ENCODE measurements around the gene PI4KB.

The PI4KB gene

DNA sequence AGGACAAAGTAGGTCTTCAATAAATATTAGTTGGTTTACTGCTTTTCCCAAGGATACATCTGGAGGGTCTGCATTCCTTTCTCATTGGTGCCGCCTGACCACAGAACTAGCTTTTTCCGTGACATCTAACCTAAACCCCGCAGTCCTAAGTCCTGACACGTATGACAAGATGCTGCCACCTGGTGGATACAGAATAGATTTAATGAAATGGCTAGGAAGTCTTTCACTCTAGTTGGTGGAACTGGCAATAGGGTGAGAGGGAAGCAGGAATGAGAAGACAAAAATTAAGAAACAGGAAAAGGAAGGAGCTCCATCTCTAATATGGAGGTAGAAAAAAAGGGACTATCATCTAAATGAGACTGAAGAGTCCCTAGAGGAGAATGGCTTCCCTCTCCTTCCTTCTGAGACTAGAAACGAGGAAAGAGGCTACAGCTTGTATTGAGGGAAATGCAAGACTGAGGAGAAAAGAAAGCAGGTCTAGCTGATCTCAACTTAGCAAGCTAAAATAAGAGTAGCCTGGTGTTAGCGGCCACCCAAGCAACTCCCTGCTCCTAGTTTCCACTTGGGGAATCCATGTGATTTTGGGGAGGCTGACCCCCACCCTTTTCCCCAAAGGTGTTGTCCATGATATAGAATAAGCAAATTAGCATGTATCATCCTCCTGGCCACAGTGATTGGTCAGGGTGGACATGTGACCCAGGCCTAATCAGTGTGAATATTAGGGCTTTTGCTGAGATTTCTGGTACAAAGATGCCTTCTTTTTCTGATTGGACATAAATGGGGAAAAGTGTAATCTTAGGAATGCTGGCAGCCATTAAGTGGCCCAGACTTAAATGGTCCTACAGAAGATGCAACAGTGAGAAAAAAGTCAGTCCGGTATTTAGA, 13.9 kb upstream of the PI4KB start:
- no peaks in the 10 kb centered on the region for H3K9me3 ChIP-seq (ENCODE audit: severe bottlenecking)
- H3K27me3 ChIP-seq (ENCODE audit: insufficient read depth, poor library complexity, severe bottlenecking), result no peaks in the 10 kb centered on the region
- DNase-seq (ENCODE audit: low spot score) (no peak), ATAC-seq (ENCODE audit: low read depth) (peak; percentile 82)
- H3K36me3 ChIP-seq (ENCODE audit: low read depth), result peaks cover 32% of the 10 kb centered on the region
- TF ChIP-seq, protein P1, sequence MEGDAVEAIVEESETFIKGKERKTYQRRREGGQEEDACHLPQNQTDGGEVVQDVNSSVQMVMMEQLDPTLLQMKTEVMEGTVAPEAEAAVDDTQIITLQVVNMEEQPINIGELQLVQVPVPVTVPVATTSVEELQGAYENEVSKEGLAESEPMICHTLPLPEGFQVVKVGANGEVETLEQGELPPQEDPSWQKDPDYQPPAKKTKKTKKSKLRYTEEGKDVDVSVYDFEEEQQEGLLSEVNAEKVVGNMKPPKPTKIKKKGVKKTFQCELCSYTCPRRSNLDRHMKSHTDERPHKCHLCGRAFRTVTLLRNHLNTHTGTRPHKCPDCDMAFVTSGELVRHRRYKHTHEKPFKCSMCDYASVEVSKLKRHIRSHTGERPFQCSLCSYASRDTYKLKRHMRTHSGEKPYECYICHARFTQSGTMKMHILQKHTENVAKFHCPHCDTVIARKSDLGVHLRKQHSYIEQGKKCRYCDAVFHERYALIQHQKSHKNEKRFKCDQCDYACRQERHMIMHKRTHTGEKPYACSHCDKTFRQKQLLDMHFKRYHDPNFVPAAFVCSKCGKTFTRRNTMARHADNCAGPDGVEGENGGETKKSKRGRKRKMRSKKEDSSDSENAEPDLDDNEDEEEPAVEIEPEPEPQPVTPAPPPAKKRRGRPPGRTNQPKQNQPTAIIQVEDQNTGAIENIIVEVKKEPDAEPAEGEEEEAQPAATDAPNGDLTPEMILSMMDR (IDR thresholded peaks at IDR 0.05; ENCODE audit: poor library complexity, severe bottlenecking), result peak; percentile 85
- H3K4me3 ChIP-seq (ENCODE audit: severe bottlenecking), result no peak overlapping the region
- no peaks in the 10 kb centered on the region for H3K4me1 ChIP-seq (ENCODE audit: insufficient read depth, poor library complexity, severe bottlenecking)
- H3K27ac ChIP-seq (ENCODE audit: poor library complexity, severe bottlenecking), result no peak overlapping the region

DNA sequence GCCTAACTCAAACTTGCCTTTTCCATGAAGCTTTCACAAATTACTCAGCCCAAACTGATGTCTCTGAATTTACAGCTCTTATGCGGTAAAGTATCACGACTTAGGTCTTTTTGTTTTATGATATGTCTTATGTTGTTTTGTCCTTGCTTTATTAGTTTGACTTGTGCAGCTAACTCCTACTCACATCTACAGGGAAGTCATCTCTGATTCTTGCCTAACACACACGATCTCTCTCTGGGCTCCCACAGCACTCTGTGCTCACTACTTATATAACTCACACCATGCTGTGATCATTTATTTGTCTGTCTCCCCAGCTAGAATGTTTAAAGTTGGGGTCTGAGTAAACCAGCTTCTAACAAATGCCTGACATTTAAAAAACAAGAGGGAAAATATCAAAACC, 9.3 kb upstream of the PI4KB start:
- TF ChIP-seq, protein P1 (IDR thresholded peaks at IDR 0.05; ENCODE audit: poor library complexity, severe bottlenecking), result no peak
- Histone ChIP-seq H3K27ac (ENCODE audit: poor library complexity, severe bottlenecking) (no peak overlapping the region), H3K4me3 (ENCODE audit: severe bottlenecking) (no peak overlapping the region), H3K4me1 (ENCODE audit: insufficient read depth, poor library complexity, severe bottlenecking) (no peaks in the 10 kb centered on the region), H3K9me3 (ENCODE audit: severe bottlenecking) (no peaks in the 10 kb centered on the region), H3K36me3 (ENCODE audit: low read depth) (peaks cover 2% of the 10 kb centered on the region; the same call in 1 of the 2 replicates), H3K27me3 (ENCODE audit: insufficient read depth, poor library complexity, severe bottlenecking) (no peaks in the 10 kb centered on the region)
- no peak for DNase-seq (ENCODE audit: low spot score)
- ATAC-seq (ENCODE audit: low read depth), result no peak

DNA sequence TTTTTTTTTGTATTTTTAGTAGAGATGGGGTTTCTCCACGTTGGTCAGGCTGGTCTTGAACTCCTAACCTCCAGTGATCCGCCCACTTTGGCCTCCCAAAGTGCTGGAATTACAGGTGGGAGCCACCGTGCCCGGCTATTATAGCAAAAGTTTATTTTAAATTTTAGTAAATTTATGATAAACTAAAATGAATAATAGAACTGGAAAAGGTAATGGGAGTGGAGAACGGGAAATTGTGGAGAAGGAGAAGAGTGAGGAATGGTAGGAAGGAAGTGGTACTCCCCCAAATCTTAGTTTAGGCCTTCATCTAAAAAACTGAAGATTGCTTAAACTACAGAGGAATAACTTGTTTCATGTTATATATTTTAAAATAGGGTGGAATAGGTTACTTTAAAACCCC, 7.6 kb upstream of the PI4KB start:
- ATAC-seq (ENCODE audit: low read depth) (no peak), DNase-seq (ENCODE audit: low spot score) (no peak)
- H3K9me3 ChIP-seq (ENCODE audit: severe bottlenecking), result no peaks in the 10 kb centered on the region
- TF ChIP-seq, protein P1 (IDR thresholded peaks at IDR 0.05; ENCODE audit: poor library complexity, severe bottlenecking), result no peak
- H3K27me3 ChIP-seq (ENCODE audit: insufficient read depth, poor library complexity, severe bottlenecking), result no peaks in the 10 kb centered on the region
- no peaks in the 10 kb centered on the region for H3K4me1 ChIP-seq (ENCODE audit: insufficient read depth, poor library complexity, severe bottlenecking)
- H3K4me3 ChIP-seq (ENCODE audit: severe bottlenecking), result no peak overlapping the region
- H3K36me3 ChIP-seq (ENCODE audit: low read depth), result no peaks in the 10 kb centered on the region
- H3K27ac ChIP-seq (ENCODE audit: poor library complexity, severe bottlenecking), result no peak overlapping the region

DNA sequence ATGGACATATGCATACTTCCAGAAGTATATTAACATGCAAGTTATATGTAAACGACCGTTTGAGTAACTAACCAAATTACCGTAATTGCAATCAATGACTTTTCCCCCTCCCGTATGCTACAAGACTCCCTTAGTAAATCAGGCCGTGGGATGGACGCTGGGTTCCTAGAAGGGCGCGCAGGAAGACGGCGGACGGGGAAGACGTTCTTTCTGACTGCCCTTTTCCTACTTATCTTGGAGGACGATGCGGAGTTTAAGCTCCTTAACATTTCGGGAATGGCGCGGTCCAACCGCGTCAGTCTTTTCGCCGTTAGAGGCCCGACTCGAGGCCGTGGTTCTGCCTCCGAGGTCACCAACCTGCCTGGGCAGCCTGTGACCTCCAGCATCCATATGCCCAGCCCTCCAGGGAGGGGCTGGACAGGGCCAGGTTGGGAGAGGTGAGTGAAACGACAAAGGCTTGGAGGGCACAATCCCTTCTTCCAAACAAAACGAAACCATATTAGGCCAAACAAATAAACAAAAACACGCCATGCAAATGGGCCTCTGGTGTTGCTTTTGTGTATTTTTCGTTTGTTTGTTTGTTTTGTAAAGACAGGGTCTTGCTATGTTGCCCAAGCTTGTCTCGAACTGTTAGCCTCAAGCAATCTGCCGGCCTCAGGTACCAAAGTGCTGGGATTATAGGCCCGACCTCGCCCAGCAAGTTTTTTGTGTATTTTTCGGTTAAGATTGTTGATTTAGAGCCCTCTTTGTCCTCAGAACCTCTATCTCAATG, 873 bp upstream of the PI4KB start:
- Histone ChIP-seq H3K4me1 (ENCODE audit: insufficient read depth, poor library complexity, severe bottlenecking) (peaks cover 10% of the 10 kb centered on the region), H3K4me3 (ENCODE audit: severe bottlenecking) (peak overlapping the region; percentile 75), H3K27ac (ENCODE audit: poor library complexity, severe bottlenecking) (peak overlapping the region; percentile 58), H3K27me3 (ENCODE audit: insufficient read depth, poor library complexity, severe bottlenecking) (no peaks in the 10 kb centered on the region), H3K9me3 (ENCODE audit: severe bottlenecking) (no peaks in the 10 kb centered on the region), H3K36me3 (ENCODE audit: low read depth) (peaks cover 19% of the 10 kb centered on the region)
- TF ChIP-seq, protein P1 (IDR thresholded peaks at IDR 0.05; ENCODE audit: poor library complexity, severe bottlenecking), result no peak
- DNase-seq (ENCODE audit: low spot score), result no peak
- ATAC-seq (ENCODE audit: low read depth), result peak; percentile 35

All from RWPE2 (cell line).